SK-N-SH (cell line): ENCODE results near the gene FIGNL2. TPM values are rescaled to one million over a fixed set of nuclear protein-coding genes. Genes with fewer than 3 reads are reported as not detected.
A peak's percentile ranks its signal among the peaks of the same experiment; 100 is the strongest.

ENCODE experiments used
- CTCF ChIA-PET: fragments of 300-600, 350-600 bp; formaldehyde crosslinking; extraction: SDS; loops from one replicate; lab custom pipeline; 2021; lab: Yijun Ruan, JAX
- POLR2A ChIA-PET: fragments of 350-600 bp; sonication (Branson Sonifier 250); formaldehyde crosslinking; extraction: SDS; loops from one replicate; lab custom pipeline; 2020; ENCODE audit warnings: antibody characterized with exemption, inconsistent platforms; lab: Yijun Ruan, JAX
- DNase-seq: peaks from one replicate; pipeline ENCODE4 v3.0.0; 2012
- H2AFZ ChIP-seq: fragments of 200-600 bp; sonication (generic); 2 replicates; pipeline ENCODE4 v1.8.1; 2016; ENCODE audit warnings: antibody characterized with exemption, mild to moderate bottlenecking, low read depth
- H3F3A ChIP-seq: fragments of 200-600 bp; sonication (generic); replicated peaks from 2 replicates; pipeline ENCODE3; 2016; ENCODE audit warnings: antibody characterized with exemption, mild to moderate bottlenecking; ENCODE audit not compliant: insufficient read depth
- H3K27ac ChIP-seq, 2 experiments: fragments of 200-500 bp in 1 of 2; fragments of 200-600 bp in 1 of 2; sonication (Bioruptor generic) in 1 of 2; sonication (generic), shearing (Covaris generic) in 1 of 2; 2 replicates each; pipeline versions ENCODE4 v1.5.1 to v1.6.1; 2014 to 2016; ENCODE audit warnings: low read depth in 2 of 2, inconsistent platforms in 1 of 2, low read length in 1 of 2, mild to moderate bottlenecking in 1 of 2, mixed read lengths in 1 of 2
- H3K27me3 ChIP-seq: fragments of 200-600 bp; sonication (generic), shearing (Covaris generic); 2 replicates; pipeline ENCODE4 v1.6.1; 2016; ENCODE audit warnings: mixed run types; ENCODE audit not compliant: insufficient read depth
- H3K36me3 ChIP-seq, 2 experiments: fragments of 200-500 bp in 1 of 2; fragments of 200-600 bp in 1 of 2; sonication (Bioruptor generic) in 1 of 2; sonication (generic) in 1 of 2; replicated peaks in 1 of 2; 2 replicates each; pipeline versions ENCODE3 to v1.5.1; 2014 to 2016; ENCODE audit warnings: low read length in 1 of 2, mild to moderate bottlenecking in 1 of 2; ENCODE audit not compliant: insufficient read depth in 2 of 2, control insufficient read depth in 1 of 2
- H3K4me1 ChIP-seq, 2 experiments: fragments of 200-500 bp in 1 of 2; fragments of 200-600 bp in 1 of 2; sonication (Bioruptor generic) in 1 of 2; sonication (generic), shearing (Covaris generic) in 1 of 2; 2 replicates each; pipeline versions ENCODE4 v1.5.1 to v1.6.1; 2014 to 2016; ENCODE audit warnings: low read depth in 1 of 2, low read length in 1 of 2, mixed run types in 1 of 2; ENCODE audit not compliant: insufficient read depth in 2 of 2, control insufficient read depth in 1 of 2
- H3K4me2 ChIP-seq: fragments of 200-600 bp; sonication (generic), shearing (Covaris generic); 2 replicates; pipeline ENCODE4 v1.6.1; 2017; ENCODE audit warnings: mixed run types
- H3K4me3 ChIP-seq, 2 experiments: fragments of 200-500 bp in 1 of 2; fragments of 200-600 bp in 1 of 2; sonication (Bioruptor generic) in 1 of 2; sonication (generic), shearing (Covaris generic) in 1 of 2; 2 replicates each; pipeline versions ENCODE4 v1.5.1 to v1.8.1; 2014 to 2016; ENCODE audit warnings: low read depth in 2 of 2, inconsistent platforms in 1 of 2, low read length in 1 of 2, mild to moderate bottlenecking in 1 of 2, mixed read lengths in 1 of 2, moderate library complexity in 1 of 2
- H3K79me2 ChIP-seq: fragments of 200-600 bp; sonication (generic); 2 replicates; pipeline ENCODE4 v1.8.1; 2017; ENCODE audit warnings: mild to moderate bottlenecking; ENCODE audit not compliant: insufficient read depth
- H3K9ac ChIP-seq: fragments of 200-600 bp; sonication (generic); 2 replicates; pipeline ENCODE4 v1.6.1; 2017; ENCODE audit warnings: mixed run types
- H3K9me2 ChIP-seq: fragments of 200-600 bp; sonication (generic); 2 replicates; pipeline ENCODE4 v1.6.1; 2017; ENCODE audit warnings: mixed run types
- H3K9me3 ChIP-seq: fragments of 200-600 bp; sonication (generic); 2 replicates; pipeline ENCODE4 v1.6.1; 2017; ENCODE audit warnings: mixed run types, mild to moderate bottlenecking, moderate library complexity
- H4K20me1 ChIP-seq: fragments of 200-600 bp; sonication (generic); 2 replicates; pipeline ENCODE4 v1.6.1; 2017; ENCODE audit warnings: mild to moderate bottlenecking, mixed run types; ENCODE audit not compliant: insufficient read depth
- EP300 ChIP-seq, 2 experiments: IDR thresholded peaks; 2 replicates each; pipeline versions ENCODE4 v1.4.0 to v1.6.1; 2012; ENCODE audit warnings: borderline replicate concordance in 1 of 2, low read depth in 1 of 2, low read length in 1 of 2
- EZH2phosphoT487 ChIP-seq: fragments of 200-600 bp; sonication (generic); IDR thresholded peaks from 2 replicates; pipeline ENCODE4 v1.6.1; 2017; ENCODE audit warnings: low read depth, mixed run types, mild to moderate bottlenecking, antibody characterized with exemption, moderate library complexity, borderline replicate concordance
- FOXJ3 ChIP-seq: sonication (generic); formaldehyde crosslinking; IDR thresholded peaks from 2 replicates; pipeline ENCODE4 v1.5.1; 2020; ENCODE audit warnings: mild to moderate bottlenecking, missing genetic modification reagents
- FOXM1 ChIP-seq: IDR thresholded peaks from 2 replicates; pipeline ENCODE4 v1.4.0; 2012; ENCODE audit warnings: low read depth, mild to moderate bottlenecking
- GABPA ChIP-seq: IDR thresholded peaks from 2 replicates; pipeline ENCODE4 v1.4.0; 2012; ENCODE audit warnings: low read depth, mild to moderate bottlenecking
- GATA2 ChIP-seq: sonication (generic); formaldehyde crosslinking; IDR thresholded peaks from 2 replicates; pipeline ENCODE4 v1.5.0; 2020; ENCODE audit warnings: mild to moderate bottlenecking, missing genetic modification reagents
- JUND ChIP-seq: IDR thresholded peaks from 2 replicates; pipeline ENCODE4 v1.4.0; 2012
- MXI1 ChIP-seq: IDR thresholded peaks from 2 replicates; pipeline ENCODE4 v1.6.1; 2012; ENCODE audit warnings: mild to moderate bottlenecking, low read depth, low read length, improper control_type of control experiment
- NFIC ChIP-seq: IDR thresholded peaks from 2 replicates; pipeline ENCODE4 v1.4.0; 2012; ENCODE audit warnings: borderline replicate concordance
- RCOR1 ChIP-seq: fragments of 150-350 bp; IDR thresholded peaks from 2 replicates; pipeline ENCODE4 v1.6.1; 2017; ENCODE audit warnings: antibody characterized with exemption, low read length
- SMC3 ChIP-seq: IDR thresholded peaks from 2 replicates; pipeline ENCODE4 v1.6.1; 2012; ENCODE audit warnings: low read depth, low read length, improper control_type of control experiment
- TCF12 ChIP-seq: IDR thresholded peaks from 2 replicates; pipeline ENCODE4 v1.4.0; 2012
- TEAD4 ChIP-seq: IDR thresholded peaks from 2 replicates; pipeline ENCODE4 v1.4.0; 2012; ENCODE audit warnings: mild to moderate bottlenecking, borderline replicate concordance; ENCODE audit not compliant: insufficient read depth
- USF1 ChIP-seq: IDR thresholded peaks from 2 replicates; pipeline ENCODE4 v1.4.0; 2012; ENCODE audit warnings: low read depth, borderline replicate concordance
- WGBS: methylation state at CpG from one replicate; pipeline ENCODE4 v1.1.6; 2017; ENCODE audit warnings: low lambda C conversion rate; 5-methylcytosine and 5-hydroxymethylcytosine counted together
- polyA plus RNA-seq, 3 experiments: library from polyadenylated mRNA; depleted of rRNA; stranded (reverse); fragments of >200 nt; gene quantifications; 2 replicates each; pipeline ENCODE4 v1.2.3, GENCODE V29; 2012
- TF ChIP-seq, protein P1 (sequence below): IDR thresholded peaks from 2 replicates; pipeline ENCODE4 v1.6.1; 2012; ENCODE audit warnings: mild to moderate bottlenecking, low read depth, low read length, moderate library complexity

FIGNL2 gene
- polyA plus RNA-seq, 1 of the 3 experiments (the other 2 are of a cell fraction), result 0.05 TPM

DNA sequence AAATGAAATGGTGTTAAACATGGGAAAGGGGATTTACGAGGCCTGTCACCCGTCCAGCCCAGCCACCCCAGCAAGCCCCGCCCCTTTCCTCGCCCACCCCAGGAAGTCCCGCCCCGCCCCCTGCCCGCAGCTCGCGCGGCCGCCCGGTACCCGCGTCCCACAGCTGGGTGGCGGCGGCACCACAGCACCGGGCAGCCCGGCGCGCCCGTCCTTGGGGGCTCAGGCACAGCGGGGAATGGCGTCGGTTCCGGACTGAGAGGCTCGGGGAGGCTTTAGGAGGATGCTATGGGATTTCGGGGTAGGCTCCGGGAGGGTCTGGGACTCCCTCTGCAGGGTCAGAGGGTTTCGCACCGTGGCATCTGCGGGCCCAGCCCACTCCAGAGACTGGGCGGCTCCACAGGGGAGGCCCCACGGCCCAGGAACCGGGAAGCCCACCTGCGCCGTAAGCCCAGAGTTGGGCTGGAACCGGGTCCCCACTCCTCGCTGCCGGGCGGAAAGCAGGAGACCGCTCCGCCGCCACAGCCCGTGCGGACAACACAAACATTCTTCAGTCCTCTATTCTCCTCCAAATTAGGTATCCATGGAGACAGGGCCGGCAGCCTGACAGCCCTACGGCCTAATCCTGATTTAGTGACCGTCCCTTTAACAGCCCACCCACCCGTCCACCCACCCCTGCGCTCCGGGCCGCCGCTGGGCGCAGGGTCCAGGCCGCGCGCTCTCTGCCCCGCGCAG is 1.4 kb downstream of the FIGNL2 start:
- peak overlapping the region; percentile 61 to 63 for H3K4me3 ChIP-seq
- peak; percentile 94 for DNase-seq
- CTCF ChIA-PET, result interaction anchor here (0.9 to 3.5 kb wide), 5 partner anchors 18 to 426 kb away, joined by 3 to 16 read pairs (median 5); no protein-coding TSS in a partner anchor
- no peaks in the 10 kb centered on the region for H3K9me3 ChIP-seq
- no peak overlapping the region; the same call in 1 of the 2 replicates for H3K9ac ChIP-seq
- no peaks in the 10 kb centered on the region for H3F3A ChIP-seq
- peak overlapping the region; percentile 84; the same call in 1 of the 2 replicates for H2AFZ ChIP-seq
- H3K36me3 ChIP-seq, result no peaks in the 10 kb centered on the region
- POLR2A ChIA-PET, result no interaction called here
- H3K27me3 ChIP-seq, result peaks cover 12% of the 10 kb centered on the region; the same call in 1 of the 2 replicates
- H3K4me1 ChIP-seq, result peaks cover 0 to 42% of the 10 kb centered on the region in 2 experiments; a peak in 2 of 4 replicates
- peak overlapping the region; percentile 76 for H3K4me2 ChIP-seq
- H3K79me2 ChIP-seq, result no peaks in the 10 kb centered on the region
- WGBS, result 2% methylated on average over 20 of the region's 59 CpGs
- peak overlapping the region in 1 of 2 experiments; percentile 90; a peak in 2 of 4 replicates for H3K27ac ChIP-seq
- no peaks in the 10 kb centered on the region for H4K20me1 ChIP-seq
- TF ChIP-seq MXI1 (peak; percentile 31; the same call in 1 of the 2 replicates), SMC3 (no peak)
- no peaks in the 10 kb centered on the region for H3K9me2 ChIP-seq

GRCh38 chr12:51846271-51846691 is 2.2 kb downstream of the FIGNL2 start:
- H3K27ac ChIP-seq, result peak overlapping the region in 1 of 2 experiments; percentile 90; a peak in 2 of 4 replicates
- peaks cover 0 to 50% of the 10 kb centered on the region in 2 experiments; a peak in 2 of 4 replicates for H3K4me1 ChIP-seq
- no peak overlapping the region for H3K9ac ChIP-seq
- H3K27me3 ChIP-seq, result peaks cover 15% of the 10 kb centered on the region; the same call in 1 of the 2 replicates
- ChIA-PET POLR2A (no interaction called here), CTCF (interaction anchor here (0.9 to 3.5 kb wide), 9 partner anchors 9 to 425 kb away, joined by 3 to 16 read pairs (median 5); no protein-coding TSS in a partner anchor)
- H4K20me1 ChIP-seq, result no peaks in the 10 kb centered on the region
- H3K79me2 ChIP-seq, result no peaks in the 10 kb centered on the region
- no peaks in the 10 kb centered on the region for H3F3A ChIP-seq
- no peak overlapping the region; a peak in 1 of 4 replicates for H3K4me3 ChIP-seq
- no peaks in the 10 kb centered on the region for H3K9me3 ChIP-seq
- TF ChIP-seq FOXM1 (no peak), GATA2 (no peak), TCF12 (no peak), GABPA (no peak), FOXJ3 (CRISPR knock-in tag) (no peak), JUND (no peak), NFIC (no peak), EP300 (IDR thresholded peaks at IDR 0.05; ENCODE audit: borderline replicate concordance in 1 of 2, low read depth in 1 of 2, low read length in 1 of 2) (no peak), USF1 (no peak), EZH2phosphoT487 (no peak), RCOR1 (no peak), TEAD4 (no peak), MXI1 (no peak)
- TF ChIP-seq, protein P1, sequence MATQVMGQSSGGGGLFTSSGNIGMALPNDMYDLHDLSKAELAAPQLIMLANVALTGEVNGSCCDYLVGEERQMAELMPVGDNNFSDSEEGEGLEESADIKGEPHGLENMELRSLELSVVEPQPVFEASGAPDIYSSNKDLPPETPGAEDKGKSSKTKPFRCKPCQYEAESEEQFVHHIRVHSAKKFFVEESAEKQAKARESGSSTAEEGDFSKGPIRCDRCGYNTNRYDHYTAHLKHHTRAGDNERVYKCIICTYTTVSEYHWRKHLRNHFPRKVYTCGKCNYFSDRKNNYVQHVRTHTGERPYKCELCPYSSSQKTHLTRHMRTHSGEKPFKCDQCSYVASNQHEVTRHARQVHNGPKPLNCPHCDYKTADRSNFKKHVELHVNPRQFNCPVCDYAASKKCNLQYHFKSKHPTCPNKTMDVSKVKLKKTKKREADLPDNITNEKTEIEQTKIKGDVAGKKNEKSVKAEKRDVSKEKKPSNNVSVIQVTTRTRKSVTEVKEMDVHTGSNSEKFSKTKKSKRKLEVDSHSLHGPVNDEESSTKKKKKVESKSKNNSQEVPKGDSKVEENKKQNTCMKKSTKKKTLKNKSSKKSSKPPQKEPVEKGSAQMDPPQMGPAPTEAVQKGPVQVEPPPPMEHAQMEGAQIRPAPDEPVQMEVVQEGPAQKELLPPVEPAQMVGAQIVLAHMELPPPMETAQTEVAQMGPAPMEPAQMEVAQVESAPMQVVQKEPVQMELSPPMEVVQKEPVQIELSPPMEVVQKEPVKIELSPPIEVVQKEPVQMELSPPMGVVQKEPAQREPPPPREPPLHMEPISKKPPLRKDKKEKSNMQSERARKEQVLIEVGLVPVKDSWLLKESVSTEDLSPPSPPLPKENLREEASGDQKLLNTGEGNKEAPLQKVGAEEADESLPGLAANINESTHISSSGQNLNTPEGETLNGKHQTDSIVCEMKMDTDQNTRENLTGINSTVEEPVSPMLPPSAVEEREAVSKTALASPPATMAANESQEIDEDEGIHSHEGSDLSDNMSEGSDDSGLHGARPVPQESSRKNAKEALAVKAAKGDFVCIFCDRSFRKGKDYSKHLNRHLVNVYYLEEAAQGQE, result no peak
- H3K36me3 ChIP-seq, result no peaks in the 10 kb centered on the region
- WGBS, result 94% methylated on average over 13 of the region's 15 CpGs
- H3K4me2 ChIP-seq, result peak overlapping the region; percentile 76
- DNase-seq, result no peak
- H3K9me2 ChIP-seq, result no peaks in the 10 kb centered on the region
- H2AFZ ChIP-seq, result no peak overlapping the region
